ENCODE data around the gene DNAJB1. TPM values are rescaled to one million over a fixed set of nuclear protein-coding genes. Genes with fewer than 3 reads are reported as not detected.
A peak's percentile ranks its signal among the peaks of the same experiment; 100 is the strongest.

DNAJB1 gene
- total and polyA plus RNA-seq, 2 of the 13 experiments (the other 11 are each of a cell fraction or from before 2014, with no cell fraction given): 87.5 to 97.3 TPM

GRCh38 chr19:14496029-14496833 is 22.0 kb downstream of the DNAJB1 start, which contains the start of gene GIPC1 (continued):
- TF ChIP-seq HMGXB3 (CRISPR knock-in tag; IDR thresholded peaks at IDR 0.05; ENCODE audit: borderline replicate concordance) (peak; percentile 78; the same call in 1 of the 2 replicates), ZNF546 (CRISPR knock-in tag; conservative IDR thresholded peaks at IDR 0.05) (no peak), CC2D1A (CRISPR knock-in tag; IDR thresholded peaks at IDR 0.05) (no peak), ZFAT (CRISPR knock-in tag; conservative IDR thresholded peaks at IDR 0.05) (no peak), ZNF703 (CRISPR knock-in tag; IDR thresholded peaks at IDR 0.05; ENCODE audit: borderline replicate concordance) (no peak), MXI1 (IDR thresholded peaks at IDR 0.05; ENCODE audit: borderline replicate concordance, low read depth, low read length) (peak; percentile 91; the same call in 2 of the 3 replicates), HNRNPLL (IDR thresholded peaks at IDR 0.05; ENCODE audit: low read depth, low read length, poor library complexity, severe bottlenecking) (peak; percentile 91), IRF1 (CRISPR knock-in tag; IDR thresholded peaks at IDR 0.05; ENCODE audit: low read depth) (no peak), ZNF747 (CRISPR knock-in tag; IDR thresholded peaks at IDR 0.05; ENCODE audit: borderline replicate concordance) (0 out of 2 replicates have a peak, but pooled peaks have one; percentile 27), KLF11 (CRISPR knock-in tag; IDR thresholded peaks at IDR 0.05) (no peak), ESRRA (CRISPR knock-in tag; IDR thresholded peaks at IDR 0.05; ENCODE audit: low read depth) (no peak), MBNL3 (CRISPR knock-in tag; conservative IDR thresholded peaks at IDR 0.05) (no peak), ATF7-NPFF (CRISPR knock-in tag; IDR thresholded peaks at IDR 0.05; ENCODE audit: low read depth) (peak; percentile 82), ZNF407 (CRISPR knock-in tag; IDR thresholded peaks at IDR 0.05; ENCODE audit: not compliant biosample characterization) (peak; percentile 42), NCOA1 (CRISPR knock-in tag; IDR thresholded peaks at IDR 0.05) (no peak)
